EL (cell line): ENCODE measurements around the gene RPL11.

Source experiments
- DNase-seq: peaks from one replicate; pipeline ENCODE4 v3.0.0-alpha.2; 2016

RPL11 gene

GRCh38 chr1:23736437-23737134 is 45.0 kb downstream of the RPL11 start:
- DNase-seq: no peak

GRCh38 chr1:23741609-23742008 is 50.0 kb downstream of the RPL11 start:
- no peak for DNase-seq

- peak; percentile 13 for DNase-seq
These were observed 51.2 kb downstream of the RPL11 start for GRCh38 chr1:23742670-23743286.

- DNase-seq: peak; percentile 67
These were observed 51.9 kb downstream of the RPL11 start, which contains the start of gene ELOA for GRCh38 chr1:23743287-23744152. Gene ELOA (plus strand): TSS chr1:23743471. CDS start chr1:23743504, 33 bp downstream.

GRCh38 chr1:23745515-23745914 is 53.9 kb downstream of the RPL11 start:
- peak; percentile 39 for DNase-seq
